Left renal pelvis (tissue), 4 donors: Measurements from ENCODE around the gene RIMBP2. TPM values are rescaled to one million over a fixed set of nuclear protein-coding genes. Genes with fewer than 3 reads are reported as not detected.

Experiments used
- DNase-seq, 4 donors: peaks; one replicate each; pipeline ENCODE4 v3.0.0-alpha.2; 2013; ENCODE audit warnings: low read depth in 4 of 4, low spot score in 3 of 4
- polyA plus RNA-seq, 4 donors: library from polyadenylated mRNA; unstranded; fragments of 120-200 nt; gene quantifications; one replicate each; pipeline ENCODE4 v1.2.1, GENCODE V29; 2013; ENCODE audit not compliant: insufficient read length in 4 of 4

The RIMBP2 gene
- polyA plus RNA-seq, 4 donors = 6.1 to 20.6 (median 14.3) TPM

- DNase-seq = no peak
Observed at GRCh38 chr12:130494736-130495135, 221.4 kb downstream of the RIMBP2 start.

DNA sequence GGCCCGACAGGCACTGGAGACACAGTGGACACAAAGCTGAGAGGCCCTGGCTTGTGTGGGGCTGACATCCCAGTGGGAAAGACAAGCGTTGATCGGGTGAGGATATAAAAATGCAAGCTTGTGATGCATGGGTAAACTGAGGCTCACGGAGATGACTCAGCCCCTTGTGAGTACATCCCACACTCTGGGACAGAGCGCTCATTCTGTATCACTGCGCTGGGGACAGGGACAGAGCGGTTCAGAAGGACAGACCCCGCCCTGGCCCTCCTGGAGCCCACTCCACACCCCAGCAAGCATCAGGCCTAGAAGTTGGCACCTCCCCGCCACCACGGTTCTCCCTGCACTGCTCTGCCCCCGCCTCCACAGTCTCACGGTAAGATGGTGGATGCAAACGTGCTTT lies 222.1 kb downstream of the RIMBP2 start:
- no peak for DNase-seq

DNA sequence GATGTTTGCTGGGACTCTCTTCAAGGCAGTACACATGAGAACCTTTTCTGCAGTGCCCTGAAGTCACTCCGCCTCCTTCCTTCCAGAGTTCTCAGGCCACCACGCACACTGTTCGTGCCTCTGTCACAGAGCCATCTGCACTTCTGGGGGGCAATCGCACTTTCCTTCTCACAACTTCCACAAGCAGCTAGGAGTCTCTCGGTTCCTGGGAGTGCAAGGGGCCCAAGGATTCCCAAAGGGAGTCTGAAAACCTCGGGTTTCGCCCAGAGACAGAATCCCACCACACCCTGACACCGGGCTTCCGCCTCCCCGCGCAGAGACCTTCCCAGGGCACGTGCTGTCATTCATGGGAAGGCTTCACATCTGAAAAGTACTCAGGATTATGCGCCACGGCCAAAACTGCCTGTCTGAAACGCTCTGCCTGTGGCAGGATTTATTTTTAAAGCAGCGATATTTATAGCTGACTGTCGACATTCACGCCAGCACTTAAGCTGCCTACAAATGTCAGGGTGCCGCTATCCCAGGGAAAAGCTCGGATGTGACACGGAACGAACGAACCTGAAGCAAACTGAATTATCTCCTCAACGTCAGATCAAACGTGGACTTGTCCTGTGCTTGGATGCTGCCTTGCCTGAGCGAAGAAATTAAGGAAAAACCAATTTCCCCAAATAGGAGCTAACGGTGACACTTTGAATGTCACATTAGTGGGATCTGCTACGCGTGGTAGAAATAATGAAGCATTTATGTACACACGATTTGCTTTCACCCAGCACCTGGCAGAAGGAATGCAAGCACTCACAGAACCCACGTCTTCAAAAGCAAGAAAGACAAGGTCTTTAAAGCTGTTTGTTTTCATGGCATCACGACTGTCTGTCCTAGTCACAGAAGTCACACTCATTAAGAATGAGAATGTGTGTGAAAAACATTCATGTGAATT lies 224.4 kb downstream of the RIMBP2 start:
- no peak for DNase-seq

DNA sequence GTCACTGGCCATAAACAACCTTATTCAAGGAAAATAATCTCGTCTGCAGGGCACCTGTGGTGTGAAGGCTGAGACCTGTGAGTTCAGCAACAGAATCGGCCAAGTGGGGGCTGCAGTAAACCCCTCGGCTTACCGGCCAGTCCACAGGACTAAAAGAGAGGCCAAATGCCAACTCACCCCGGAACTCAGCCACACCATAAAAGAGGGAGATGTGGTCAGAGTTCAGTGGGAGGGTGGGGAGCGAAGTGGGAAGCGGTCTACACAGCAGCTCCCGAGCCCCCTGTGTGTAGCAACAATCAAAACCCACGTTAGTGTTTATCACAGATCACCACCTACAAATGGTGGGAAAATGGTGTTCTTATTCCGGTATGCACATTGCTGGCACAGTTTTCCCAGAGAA lies 225.4 kb downstream of the RIMBP2 start:
- no peak for DNase-seq

GRCh38 chr12:130489293-130489692 lies 226.8 kb downstream of the RIMBP2 start:
- no peak for DNase-seq

GRCh38 chr12:130488358-130488710 lies 227.8 kb downstream of the RIMBP2 start:
- no peak for DNase-seq

GRCh38 chr12:130487636-130488357 lies 228.3 kb downstream of the RIMBP2 start:
- no peak for DNase-seq

DNA sequence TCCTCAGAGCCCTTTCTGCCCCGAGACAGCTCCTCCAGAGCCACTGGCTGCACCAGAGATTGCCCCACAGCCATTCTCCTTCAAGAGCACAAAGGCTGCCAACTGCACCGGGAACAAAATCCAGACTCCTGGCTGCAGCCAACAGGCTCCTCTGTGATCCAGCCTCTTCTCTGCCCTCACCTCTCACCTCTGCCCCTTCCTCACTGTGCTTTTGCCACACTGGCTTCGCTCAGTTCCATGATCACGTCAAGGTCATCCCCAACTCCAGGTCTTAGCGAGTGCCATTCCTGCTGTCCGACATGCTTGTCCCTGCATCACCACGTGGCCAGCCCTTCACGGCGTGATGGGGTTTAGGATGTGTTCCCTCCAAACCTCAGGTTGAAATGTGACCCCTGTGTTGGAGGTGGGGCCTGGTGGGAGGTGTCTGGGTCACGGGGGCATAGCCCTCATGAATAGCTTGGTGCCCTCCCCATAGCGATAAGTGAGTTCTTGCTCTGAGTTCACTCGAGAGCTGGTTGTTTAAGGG lies 229.1 kb downstream of the RIMBP2 start:
- DNase-seq = no peak

DNA sequence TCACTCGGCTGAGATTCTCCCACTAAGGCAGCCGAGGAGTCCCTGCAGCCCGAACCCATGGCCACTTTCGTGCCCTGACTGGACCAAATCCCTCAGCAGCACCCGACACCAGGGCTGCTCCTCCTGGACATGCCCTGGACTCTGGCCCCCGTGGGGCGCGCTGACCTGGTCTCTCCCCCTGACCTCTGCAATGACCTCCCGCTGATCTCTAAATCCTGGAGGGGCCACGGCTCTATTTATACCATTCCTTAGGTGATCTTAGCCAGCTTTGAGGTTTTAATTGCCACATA lies 230.0 kb downstream of the RIMBP2 start:
- DNase-seq = no peak

- DNase-seq = no peak
Observed at GRCh38 chr12:130485291-130486145, 230.6 kb downstream of the RIMBP2 start.

DNA sequence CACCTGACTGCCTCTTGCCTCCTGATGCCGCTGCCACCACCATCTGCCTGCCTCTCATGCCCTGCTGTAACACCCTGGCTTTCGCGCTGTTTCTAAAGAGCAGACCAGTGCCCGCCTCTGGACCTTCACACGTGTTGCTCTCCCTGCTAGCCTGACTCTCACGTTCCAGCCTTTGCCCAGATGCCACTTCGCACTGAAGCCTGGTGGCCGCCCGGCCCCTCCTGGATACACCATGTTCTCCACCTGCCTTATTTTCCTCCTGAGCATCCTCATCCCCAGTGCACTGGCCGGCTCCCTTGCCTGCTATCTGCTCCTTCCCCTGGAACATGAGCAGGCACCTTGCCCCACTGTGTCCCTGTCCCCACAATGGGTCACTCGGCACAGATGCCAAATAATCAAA lies 231.9 kb downstream of the RIMBP2 start:
- no peak for DNase-seq

DNA sequence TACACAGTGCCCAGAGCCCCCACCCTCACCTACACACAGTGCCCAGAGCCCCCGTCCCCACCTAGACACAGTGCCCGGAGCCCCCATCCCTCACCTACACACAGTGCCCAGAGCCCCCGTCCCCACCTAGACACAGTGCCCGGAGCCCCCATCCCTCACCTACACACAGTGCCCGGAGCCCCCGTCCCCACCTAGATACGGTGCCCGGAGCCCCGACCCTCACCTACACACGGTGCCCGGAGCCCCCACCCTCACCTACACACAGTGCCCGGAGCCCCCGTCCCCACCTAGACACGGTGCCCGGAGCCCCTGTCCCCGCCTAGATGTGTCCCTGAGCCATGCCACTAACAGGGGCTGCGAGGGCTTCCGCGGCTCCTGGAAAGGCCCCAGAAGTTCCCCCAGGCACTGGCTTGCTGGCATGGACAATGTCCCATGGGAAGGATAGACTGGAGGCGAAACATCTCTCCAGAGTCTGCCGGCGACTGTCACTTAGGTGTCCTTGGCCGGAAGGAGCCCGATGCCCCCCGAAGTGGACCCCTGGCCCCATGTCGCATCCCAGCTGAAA lies 232.4 kb downstream of the RIMBP2 start:
- no peak for DNase-seq

DNA sequence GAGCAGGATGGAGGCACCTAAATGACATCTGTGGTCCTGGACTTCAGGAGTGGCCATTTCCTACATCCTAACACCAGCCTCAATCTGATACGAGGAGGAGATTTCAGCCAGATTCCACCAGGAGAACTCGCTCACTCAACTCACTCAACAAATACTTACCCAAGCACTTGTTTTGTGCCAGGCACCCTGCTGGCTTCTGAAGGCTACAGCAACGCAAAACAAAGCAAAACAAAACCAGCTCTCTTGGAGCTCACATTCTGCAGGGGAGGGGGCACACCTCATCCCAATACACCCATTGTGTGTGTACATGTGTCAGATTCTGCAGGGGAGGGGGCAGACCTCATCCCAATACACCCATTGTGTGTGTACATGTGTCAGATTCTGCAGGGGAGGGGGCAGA lies 233.7 kb downstream of the RIMBP2 start:
- no peak for DNase-seq

DNA sequence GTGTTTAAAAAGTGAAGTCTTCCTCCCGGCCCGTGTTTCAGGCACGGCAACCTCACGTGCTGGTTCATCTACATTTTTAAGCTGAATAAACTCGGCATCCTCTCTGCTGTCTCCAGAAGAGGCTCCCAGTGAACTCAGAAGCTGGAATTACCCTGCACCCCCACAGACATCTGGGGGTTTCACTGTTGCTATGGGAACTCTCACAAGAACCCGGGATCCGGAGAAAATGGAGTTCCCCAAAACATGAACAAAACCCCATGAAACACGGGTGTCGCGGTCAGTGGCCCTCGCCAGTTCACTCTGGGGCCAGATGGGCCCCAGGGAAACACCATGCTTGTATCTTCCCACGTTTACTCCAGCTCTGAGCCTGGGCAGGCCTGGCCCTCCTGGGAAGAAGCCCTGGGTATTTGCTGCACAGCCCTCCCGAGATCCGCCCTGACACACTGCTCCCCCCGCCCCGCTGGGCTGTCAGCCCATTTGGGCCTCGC lies 234.7 kb downstream of the RIMBP2 start:
- DNase-seq = no peak

GRCh38 chr12:130480887-130481286 lies 235.2 kb downstream of the RIMBP2 start:
- no peak for DNase-seq

DNA sequence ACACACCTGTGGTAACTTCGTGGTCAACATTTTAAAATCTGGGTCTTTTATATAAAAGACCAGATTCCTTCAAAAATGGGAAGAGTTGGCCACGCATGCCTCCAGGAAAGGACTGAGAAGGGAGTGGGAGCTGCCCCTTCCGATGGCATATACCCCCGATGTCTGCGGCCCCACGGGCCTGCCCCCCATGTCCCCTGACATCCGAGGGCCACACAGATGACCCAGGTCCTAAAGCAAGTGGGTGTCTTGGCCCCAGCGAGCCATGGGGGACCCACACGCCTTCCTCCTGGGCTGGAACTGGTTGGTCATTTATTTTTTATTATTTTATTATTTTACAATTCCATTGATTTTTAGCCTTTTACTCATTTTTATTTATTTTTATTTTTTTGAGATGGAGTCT lies 235.9 kb downstream of the RIMBP2 start:
- DNase-seq = no peak

GRCh38 chr12:130479401-130480125 lies 236.5 kb downstream of the RIMBP2 start:
- no peak for DNase-seq

DNA sequence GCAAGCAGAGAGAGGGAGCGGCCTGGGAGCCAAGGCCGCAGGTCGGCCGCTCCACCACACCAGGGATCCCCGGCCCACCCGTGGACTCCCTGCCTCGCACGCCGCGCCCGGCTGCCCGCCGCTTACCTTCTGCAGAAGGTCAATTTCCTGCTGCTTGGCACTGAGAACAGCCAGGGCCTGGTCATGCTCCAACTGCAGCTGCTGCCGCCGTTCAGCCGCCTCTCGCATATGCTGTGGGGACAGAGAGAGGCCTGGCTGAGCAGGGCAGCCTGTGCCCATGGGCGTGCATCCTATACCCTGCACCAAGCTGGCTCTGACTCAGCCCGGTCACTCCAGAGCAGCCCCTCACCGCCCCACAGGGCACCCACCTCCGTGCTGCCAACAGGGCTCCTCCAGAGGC lies 237.3 kb downstream of the RIMBP2 start:
- DNase-seq = no peak

DNA sequence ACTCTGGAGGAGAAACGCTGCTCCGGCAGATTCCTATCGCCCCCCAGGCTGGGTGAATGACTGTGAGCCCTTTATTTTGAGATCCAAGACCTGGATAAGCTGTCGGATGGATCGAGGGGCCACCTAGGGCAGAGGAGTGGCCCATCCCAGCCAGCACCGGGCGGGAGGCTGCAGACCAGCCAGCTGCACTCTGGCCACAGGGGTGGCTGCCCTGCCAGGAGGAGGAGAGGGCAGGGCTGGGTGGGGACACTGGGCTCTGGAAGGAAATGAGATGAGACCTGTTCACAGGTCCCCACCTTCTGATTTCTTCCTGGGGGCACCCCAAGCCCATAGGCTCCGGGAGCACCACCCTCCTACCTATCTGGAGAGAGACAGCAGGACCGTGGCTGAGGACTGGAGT lies 238.4 kb downstream of the RIMBP2 start:
- DNase-seq = no peak

GRCh38 chr12:130477266-130477665 lies 238.8 kb downstream of the RIMBP2 start:
- no peak for DNase-seq
